Measurements from ENCODE around the gene VAMP3. TPM values are rescaled to one million over a fixed set of nuclear protein-coding genes. Genes with fewer than 3 reads are reported as not detected.
"Not testable (repeated sequence)": the region's sequence is repeated elsewhere in the genome, so short reads cannot be mapped to it uniquely, and the experiment has no call there.

VAMP3 gene
- total and polyA plus RNA-seq, 2 experiments from 2014 or later: 173 to 195 TPM

GRCh38 chr1:7784492-7785071, 13.5 kb downstream of the VAMP3 start:
- no peaks in the 10 kb centered on the region for H3K9me2 ChIP-seq (ENCODE audit: insufficient read depth)
- H4K20me1 ChIP-seq (ENCODE audit: insufficient read depth): no peaks in the 10 kb centered on the region
- H3K36me3 ChIP-seq (ENCODE audit: low read depth): peaks cover 13% of the 10 kb centered on the region
- no peaks in the 10 kb centered on the region for H3K79me2 ChIP-seq (ENCODE audit: insufficient read depth)
- in situ Hi-C loops (cut with MboI): no loop called here
- H3K27ac ChIP-seq: 0 out of 2 replicates have a peak overlapping the region, but pooled peaks have one; percentile 17
- TF ChIP-seq EZH2phosphoT487 (IDR thresholded peaks at IDR 0.05; ENCODE audit: insufficient read depth, low read depth) (no peak), EZH2 (IDR thresholded peaks at IDR 0.05; ENCODE audit: insufficient read depth, poor library complexity, severe bottlenecking) (no peak)
- peak overlapping the region; percentile 70 for H2AFZ ChIP-seq
- H3K4me3 ChIP-seq: peak overlapping the region; percentile 72
- 21 to 25% methylated on average over 36 to 47 of the region's 52 CpGs for WGBS, 2 experiments (ENCODE audit: low coverage in 1 of 2, low lambda C conversion rate in 2 of 2, missing lambda C conversion rate in 2 of 2)
- no peaks in the 10 kb centered on the region for H3K4me1 ChIP-seq (ENCODE audit: insufficient read depth)
- peak overlapping the region; percentile 62 for H3K4me2 ChIP-seq (ENCODE audit: unreplicated experiment)
- peak overlapping the region; percentile 82 for H3K9ac ChIP-seq
- peaks cover 15% of the 10 kb centered on the region for H3F3A ChIP-seq (ENCODE audit: insufficient read depth)
- peak; percentile 44 for DNase-seq
- H3K27me3 ChIP-seq (replicated peaks; ENCODE audit: insufficient read depth): no peaks in the 10 kb centered on the region
- no peaks in the 10 kb centered on the region for H3K9me3 ChIP-seq (ENCODE audit: low read depth)

- Histone ChIP-seq H3K27ac (no peak overlapping the region), H3K4me2 (ENCODE audit: unreplicated experiment) (peak overlapping the region; percentile 62), H3K9ac (no peak overlapping the region), H2AFZ (peak overlapping the region; percentile 70), H3K79me2 (ENCODE audit: insufficient read depth) (no peaks in the 10 kb centered on the region), H3K4me3 (0 out of 2 replicates have a peak overlapping the region, but pooled peaks have one; percentile 72), H3K9me2 (ENCODE audit: insufficient read depth) (no peaks in the 10 kb centered on the region), H3K27me3 (replicated peaks; ENCODE audit: insufficient read depth) (no peaks in the 10 kb centered on the region), H3F3A (ENCODE audit: insufficient read depth) (peaks cover 12% of the 10 kb centered on the region), H3K36me3 (ENCODE audit: low read depth) (peaks cover 13% of the 10 kb centered on the region), H4K20me1 (ENCODE audit: insufficient read depth) (no peaks in the 10 kb centered on the region), H3K9me3 (ENCODE audit: low read depth) (no peaks in the 10 kb centered on the region), H3K4me1 (ENCODE audit: insufficient read depth) (no peaks in the 10 kb centered on the region)
- TF ChIP-seq EZH2 (IDR thresholded peaks at IDR 0.05; ENCODE audit: insufficient read depth, poor library complexity, severe bottlenecking) (no peak), EZH2phosphoT487 (IDR thresholded peaks at IDR 0.05; ENCODE audit: insufficient read depth, low read depth) (no peak)
- in situ Hi-C loops (cut with MboI): no loop called here
- 80 to 84% methylated on average over 7 of the region's 7 CpGs for whole genome bisulfite sequencing, 2 experiments (ENCODE audit: low coverage in 1 of 2, low lambda C conversion rate in 2 of 2, missing lambda C conversion rate in 2 of 2)
- DNase-seq: no peak
Observed at GRCh38 chr1:7785108-7785507, 14.0 kb downstream of the VAMP3 start.

- no peak overlapping the region for H3K4me2 ChIP-seq (ENCODE audit: unreplicated experiment)
- in situ Hi-C loops (cut with MboI): no loop called here
- no peaks in the 10 kb centered on the region for H3K79me2 ChIP-seq (ENCODE audit: insufficient read depth)
- H3K36me3 ChIP-seq (ENCODE audit: low read depth): peaks cover 6% of the 10 kb centered on the region; the same call in 1 of the 2 replicates
- no peak overlapping the region for H3K9ac ChIP-seq
- no peak for TF ChIP-seq EZH2phosphoT487 (IDR thresholded peaks at IDR 0.05; ENCODE audit: insufficient read depth, low read depth)
- no peak for TF ChIP-seq EZH2 (IDR thresholded peaks at IDR 0.05; ENCODE audit: insufficient read depth, poor library complexity, severe bottlenecking)
- H4K20me1 ChIP-seq (ENCODE audit: insufficient read depth): no peaks in the 10 kb centered on the region
- H2AFZ ChIP-seq: no peak overlapping the region
- H3K27ac ChIP-seq: no peak overlapping the region
- no peaks in the 10 kb centered on the region for H3K4me1 ChIP-seq (ENCODE audit: insufficient read depth)
- DNase-seq: no peak
- H3K9me2 ChIP-seq (ENCODE audit: insufficient read depth): no peaks in the 10 kb centered on the region
- peaks cover 8% of the 10 kb centered on the region; the same call in 1 of the 2 replicates for H3F3A ChIP-seq (ENCODE audit: insufficient read depth)
- H3K27me3 ChIP-seq (replicated peaks; ENCODE audit: insufficient read depth): no peaks in the 10 kb centered on the region
- H3K4me3 ChIP-seq: no peak overlapping the region
- H3K9me3 ChIP-seq (ENCODE audit: low read depth): no peaks in the 10 kb centered on the region
- 70 to 76% methylated on average over 5 of the region's 5 CpGs for WGBS, 2 experiments (ENCODE audit: low coverage in 1 of 2, low lambda C conversion rate in 2 of 2, missing lambda C conversion rate in 2 of 2)
Observed at GRCh38 chr1:7786795-7787194, 15.7 kb downstream of the VAMP3 start.

GRCh38 chr1:7789828-7790227, 18.7 kb downstream of the VAMP3 start:
- Histone ChIP-seq H3K9ac (no peak overlapping the region), H3K9me3 (ENCODE audit: low read depth) (no peaks in the 10 kb centered on the region), H3K4me2 (ENCODE audit: unreplicated experiment) (no peak overlapping the region), H3K9me2 (ENCODE audit: insufficient read depth) (no peaks in the 10 kb centered on the region), H3K4me1 (ENCODE audit: insufficient read depth) (no peaks in the 10 kb centered on the region), H3K36me3 (ENCODE audit: low read depth) (peaks cover 6% of the 10 kb centered on the region; the same call in 1 of the 2 replicates), H3F3A (ENCODE audit: insufficient read depth) (no peaks in the 10 kb centered on the region), H3K4me3 (no peak overlapping the region), H3K27ac (no peak overlapping the region), H4K20me1 (ENCODE audit: insufficient read depth) (no peaks in the 10 kb centered on the region), H3K79me2 (ENCODE audit: insufficient read depth) (no peaks in the 10 kb centered on the region), H2AFZ (no peak overlapping the region), H3K27me3 (replicated peaks; ENCODE audit: insufficient read depth) (no peaks in the 10 kb centered on the region)
- in situ Hi-C loops (cut with MboI): no loop called here
- no peak for TF ChIP-seq EZH2phosphoT487 (IDR thresholded peaks at IDR 0.05; ENCODE audit: insufficient read depth, low read depth)
- no peak for TF ChIP-seq EZH2 (IDR thresholded peaks at IDR 0.05; ENCODE audit: insufficient read depth, poor library complexity, severe bottlenecking)
- no peak for DNase-seq
- WGBS, 2 experiments (ENCODE audit: low coverage in 1 of 2, low lambda C conversion rate in 2 of 2, missing lambda C conversion rate in 2 of 2): 75 to 78% methylated on average over 5 of the region's 5 CpGs

GRCh38 chr1:7791027-7791426, 19.9 kb downstream of the VAMP3 start:
- H3K36me3 ChIP-seq (ENCODE audit: low read depth); in situ Hi-C loops (cut with MboI): not testable (repeated sequence)

More at GRCh38 chr1:7791027-7791426, 19.9 kb downstream of the VAMP3 start:
- 96 to 97% methylated on average over 3 of the region's 3 CpGs for WGBS, 2 experiments (ENCODE audit: low coverage in 1 of 2, low lambda C conversion rate in 2 of 2, missing lambda C conversion rate in 2 of 2)
- not testable (repeated sequence) for H3F3A ChIP-seq (ENCODE audit: insufficient read depth); H3K4me2 ChIP-seq (ENCODE audit: unreplicated experiment); H3K4me1 ChIP-seq (ENCODE audit: insufficient read depth); H3K4me3 ChIP-seq; H3K27ac ChIP-seq; H2AFZ ChIP-seq; H3K79me2 ChIP-seq (ENCODE audit: insufficient read depth); H3K9me3 ChIP-seq (ENCODE audit: low read depth); H3K9ac ChIP-seq; DNase-seq; H3K9me2 ChIP-seq (ENCODE audit: insufficient read depth); H4K20me1 ChIP-seq (ENCODE audit: insufficient read depth); H3K27me3 ChIP-seq (replicated peaks; ENCODE audit: insufficient read depth)
